Left forelimb (tissue), 1 donor: Measurements from ENCODE around the gene CMPK1.

Source experiments
- DNase-seq: peaks from one replicate; pipeline ENCODE4 v3.0.0-alpha.2; 2018; ENCODE audit warnings: low spot score

The CMPK1 gene

GRCh38 chr1:47396671-47397196 lies 63.1 kb downstream of the CMPK1 start:
- no peak for DNase-seq

GRCh38 chr1:47399138-47399845 lies 65.7 kb downstream of the CMPK1 start:
- no peak for DNase-seq

GRCh38 chr1:47399846-47400155 lies 66.2 kb downstream of the CMPK1 start:
- no peak for DNase-seq

GRCh38 chr1:47401761-47402160 lies 68.2 kb downstream of the CMPK1 start:
- DNase-seq, result no peak

GRCh38 chr1:47402591-47402990 lies 69.0 kb downstream of the CMPK1 start:
- DNase-seq, result no peak

GRCh38 chr1:47403321-47403910 lies 69.8 kb downstream of the CMPK1 start:
- no peak for DNase-seq

GRCh38 chr1:47405697-47406096 lies 72.1 kb downstream of the CMPK1 start:
- DNase-seq, result no peak

- DNase-seq, result no peak
These were observed 73.4 kb downstream of the CMPK1 start for GRCh38 chr1:47406966-47407365.

GRCh38 chr1:47407481-47407880 lies 73.9 kb downstream of the CMPK1 start:
- no peak for DNase-seq

GRCh38 chr1:47409311-47410067 lies 75.9 kb downstream of the CMPK1 start:
- no peak for DNase-seq

GRCh38 chr1:47410068-47410455 lies 76.5 kb downstream of the CMPK1 start:
- DNase-seq, result no peak

- DNase-seq, result no peak
These were observed 77.8 kb downstream of the CMPK1 start for GRCh38 chr1:47411436-47411835.

GRCh38 chr1:47412437-47412836 lies 78.8 kb downstream of the CMPK1 start:
- DNase-seq, result no peak

- DNase-seq, result no peak
These were observed 82.2 kb downstream of the CMPK1 start, which contains the start of gene FOXE3 for GRCh38 chr1:47415728-47416318. TSS of gene FOXE3 (plus strand) at chr1:47416285. CDS start at chr1:47416316, 31 bp downstream.

GRCh38 chr1:47416319-47417169 lies 83.0 kb downstream of the CMPK1 start:
- DNase-seq, result no peak

GRCh38 chr1:47417170-47418044 lies 83.8 kb downstream of the CMPK1 start:
- DNase-seq, result no peak

- DNase-seq, result no peak
These were observed 84.5 kb downstream of the CMPK1 start for GRCh38 chr1:47418122-47418521.

- no peak for DNase-seq
These were observed 85.2 kb downstream of the CMPK1 start for GRCh38 chr1:47418681-47419325.

GRCh38 chr1:47420547-47420946 lies 87.0 kb downstream of the CMPK1 start:
- no peak for DNase-seq

GRCh38 chr1:47423872-47424271 lies 90.3 kb downstream of the CMPK1 start:
- DNase-seq, result no peak
